T47D (cell line): ENCODE measurements around the gene GYS1.
A peak's percentile ranks its signal among the peaks of the same experiment; 100 is the strongest.
"Not testable (repeated sequence)": the region's sequence is repeated elsewhere in the genome, so short reads cannot be mapped to it uniquely, and the experiment has no call there.

Experiments
- DNase-seq, 2 experiments: peaks; one replicate each; pipeline versions ENCODE4 v3.0.0 to v3.0.0-alpha.2; 2011 to 2012; ENCODE audit warnings: low read depth in 1 of 2, low spot score in 1 of 2
- JUND ChIP-seq: IDR thresholded peaks from 2 replicates; pipeline ENCODE4 v1.6.1; 2012; ENCODE audit warnings: low read depth
- in situ Hi-C: cut with HindIII; loops from 2 replicates; pipeline ENCODE4 v1.10.0; 2016; ENCODE audit warnings: low sequenced_read_pairs, low pct_unique_long_range_greater_than_20kb

Gene GYS1

DNA sequence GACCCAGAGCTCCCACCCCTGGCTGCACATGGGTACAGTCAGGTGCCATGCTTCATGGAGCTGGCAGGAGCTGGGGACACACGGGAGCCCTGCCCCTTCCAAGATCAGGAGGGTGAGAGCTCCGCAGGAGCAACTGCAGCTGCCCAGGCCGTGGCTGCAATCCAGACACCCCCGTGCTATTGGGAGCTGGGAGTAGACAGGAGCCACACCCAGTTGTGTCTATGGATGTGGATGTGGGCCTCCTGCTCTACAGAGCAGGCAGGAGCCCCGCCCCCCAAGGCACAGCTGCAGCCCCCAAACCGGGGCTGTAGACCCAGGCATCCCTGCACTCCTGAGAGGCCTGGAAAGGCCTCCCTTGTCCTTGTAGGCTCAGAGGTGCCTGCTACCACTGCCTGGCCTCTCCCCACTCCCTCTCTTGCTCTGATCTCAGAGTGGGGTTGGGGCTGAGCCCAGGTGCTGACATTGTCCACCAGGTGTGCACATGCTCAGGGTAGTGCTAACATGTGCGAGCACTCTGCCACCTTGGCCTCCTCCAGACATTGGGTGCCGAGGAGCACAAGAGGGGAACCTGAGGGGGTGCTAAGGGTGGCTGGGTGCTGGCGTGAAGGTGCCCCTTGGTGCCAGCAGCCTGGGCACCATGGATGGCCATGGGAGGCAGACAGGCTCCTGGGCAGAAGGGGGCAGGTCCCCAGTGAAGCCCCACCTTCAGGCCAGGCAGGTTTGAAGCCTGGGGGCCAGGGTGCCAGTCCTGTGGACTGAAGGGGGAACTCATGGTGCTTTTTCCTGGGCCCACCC is 46.4 kb downstream of the GYS1 start:
- in situ Hi-C loops = no loop called here
- TF ChIP-seq JUND = no peak
- no peak for DNase-seq

DNA sequence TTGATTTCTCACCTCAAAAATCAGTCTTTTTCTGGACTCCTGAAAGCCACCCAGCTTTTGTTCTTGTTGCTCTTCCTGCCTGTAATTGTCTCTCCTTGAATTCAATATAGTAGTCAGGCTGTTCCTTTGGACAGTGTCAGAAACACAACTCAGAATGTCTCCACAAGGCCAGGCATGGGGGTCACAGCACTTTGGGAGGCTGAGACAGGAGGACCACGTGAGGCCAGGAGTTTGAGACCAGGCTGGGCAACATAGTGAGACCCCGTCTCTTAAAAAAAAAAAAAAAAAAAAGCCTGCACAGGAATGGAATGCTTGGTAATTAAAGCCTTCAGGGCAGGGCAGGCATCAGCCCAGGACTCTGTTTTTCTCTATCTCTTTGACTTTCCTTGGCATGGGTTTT is 47.3 kb downstream of the GYS1 start:
- TF ChIP-seq JUND = no peak
- no peak for DNase-seq
- in situ Hi-C loops = no loop called here

DNA sequence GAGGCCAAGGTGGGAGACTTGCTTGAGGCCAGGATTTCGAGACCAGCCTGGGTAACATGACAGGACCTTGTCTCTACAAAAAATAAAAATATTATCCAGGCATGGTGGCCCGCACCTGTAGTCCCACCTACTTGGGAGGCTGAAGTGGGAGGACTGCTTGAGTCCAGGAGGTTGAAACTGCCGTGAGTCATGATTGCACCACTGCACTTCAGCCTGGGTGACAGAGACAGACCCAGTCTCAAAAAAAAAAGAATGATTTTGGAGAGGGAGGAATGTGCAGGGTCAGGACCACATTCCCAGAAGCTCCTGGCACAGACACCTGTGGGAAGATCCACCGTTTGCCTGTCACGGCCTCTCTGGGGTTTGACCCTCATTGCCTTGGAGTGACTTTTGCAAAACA is 47.7 kb downstream of the GYS1 start:
- no peak for TF ChIP-seq JUND
- in situ Hi-C loops = no loop called here
- DNase-seq = no peak

DNA sequence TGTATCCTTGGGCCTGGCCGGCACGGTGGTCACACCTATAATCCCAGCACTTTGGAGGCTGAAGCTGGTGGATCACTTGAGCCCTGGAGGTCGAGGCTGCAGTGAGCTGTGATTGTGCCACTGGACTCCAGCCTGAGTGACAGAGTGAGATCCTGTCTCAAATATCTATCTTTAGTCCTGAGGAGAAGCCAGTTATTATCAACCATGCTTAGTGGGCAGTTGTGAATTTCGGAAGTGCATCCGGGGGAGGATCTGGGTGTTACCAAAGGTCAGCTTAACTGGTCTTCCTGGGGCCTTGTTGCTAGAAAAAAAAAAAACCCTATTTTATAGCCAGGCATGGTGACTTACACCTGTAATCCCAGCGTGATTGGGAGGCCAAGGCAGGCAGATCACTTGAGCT is 50.0 kb downstream of the GYS1 start:
- in situ Hi-C loops = no loop called here
- no peak for TF ChIP-seq JUND
- no peak for DNase-seq

DNA sequence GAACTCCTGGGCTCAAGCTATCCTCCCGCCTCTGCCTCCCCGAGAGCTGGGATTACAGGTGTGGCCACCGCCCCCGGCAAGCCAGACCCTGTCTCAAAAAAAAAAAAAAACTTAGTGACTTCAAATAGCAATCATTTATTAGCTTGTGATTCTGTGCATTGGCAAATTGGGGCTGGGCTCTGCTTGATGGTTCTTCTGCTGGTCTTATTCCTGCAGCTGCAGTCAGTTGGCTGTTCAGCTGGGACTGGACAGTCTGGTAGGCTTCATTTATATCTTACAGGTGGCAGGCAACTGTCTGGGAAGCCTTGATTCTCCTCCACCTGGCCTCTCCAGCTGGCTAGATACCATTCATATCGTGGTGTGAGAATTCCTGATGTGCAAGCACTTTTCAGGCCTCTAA is 52.2 kb downstream of the GYS1 start:
- TF ChIP-seq JUND = no peak
- in situ Hi-C loops = no loop called here
- DNase-seq = no peak

DNA sequence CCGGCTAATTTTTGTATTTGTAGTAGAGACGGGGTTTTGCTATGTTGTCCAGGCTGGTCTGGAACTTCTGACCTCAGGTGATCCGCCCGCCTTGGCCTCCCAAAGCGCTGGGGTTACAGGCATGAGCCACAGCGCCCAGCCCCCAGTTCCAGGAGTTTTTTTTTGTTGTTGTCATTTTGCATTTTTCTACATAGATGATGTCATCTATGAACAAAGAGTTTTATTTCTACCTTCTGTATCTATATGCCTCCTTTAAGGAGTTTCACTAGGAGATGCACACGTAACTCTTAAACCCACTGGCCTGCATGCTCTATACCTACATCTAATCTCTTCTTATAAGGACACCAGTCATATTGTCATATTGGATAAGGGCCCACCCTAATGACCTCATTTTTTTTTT is 54.9 kb downstream of the GYS1 start:
- no peak for DNase-seq
- in situ Hi-C loops = no loop called here
- TF ChIP-seq JUND = no peak

DNA sequence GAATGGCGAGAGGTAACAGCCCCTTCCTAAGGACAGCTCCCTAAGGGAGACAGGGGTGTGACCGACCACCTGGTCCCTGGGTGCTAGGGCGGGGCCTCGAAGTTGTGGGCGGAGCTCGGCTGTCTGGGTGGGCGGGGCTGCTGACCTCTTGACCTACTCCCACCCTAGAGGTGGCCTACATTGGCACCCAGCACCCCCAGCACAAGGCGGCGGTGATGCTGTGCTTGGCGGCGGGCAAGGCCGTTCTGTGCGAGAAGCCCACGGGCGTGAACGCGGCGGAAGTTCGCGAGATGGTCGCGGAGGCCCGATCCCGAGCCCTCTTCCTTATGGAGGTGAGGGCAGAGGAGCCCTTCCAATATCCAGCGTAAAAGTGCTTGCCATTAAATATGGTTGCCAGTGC is 57.2 kb downstream of the GYS1 start:
- in situ Hi-C loops = no loop called here
- TF ChIP-seq JUND = no peak
- no peak for DNase-seq

DNA sequence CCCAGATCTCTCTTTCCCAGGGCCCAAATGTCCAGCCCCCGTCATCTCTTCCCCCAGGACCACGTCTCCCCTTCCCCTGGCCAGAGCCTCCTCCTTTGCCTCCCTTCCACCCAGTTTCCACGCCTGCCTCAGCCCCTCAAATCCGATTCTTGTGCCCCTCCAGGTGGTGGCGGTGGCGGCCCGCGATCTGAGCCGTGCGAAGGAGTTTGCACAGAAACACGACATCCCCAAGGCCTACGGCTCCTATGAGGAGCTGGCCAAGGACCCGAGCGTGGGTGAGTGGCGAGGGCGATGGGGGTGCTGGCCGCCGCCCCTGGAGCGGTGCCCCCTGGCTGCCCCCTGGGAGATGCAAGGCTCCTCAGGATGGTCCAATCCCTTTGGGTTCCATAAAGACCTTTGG is 58.3 kb downstream of the GYS1 start:
- TF ChIP-seq JUND = no peak
- in situ Hi-C loops = no loop called here
- no peak for DNase-seq

DNA sequence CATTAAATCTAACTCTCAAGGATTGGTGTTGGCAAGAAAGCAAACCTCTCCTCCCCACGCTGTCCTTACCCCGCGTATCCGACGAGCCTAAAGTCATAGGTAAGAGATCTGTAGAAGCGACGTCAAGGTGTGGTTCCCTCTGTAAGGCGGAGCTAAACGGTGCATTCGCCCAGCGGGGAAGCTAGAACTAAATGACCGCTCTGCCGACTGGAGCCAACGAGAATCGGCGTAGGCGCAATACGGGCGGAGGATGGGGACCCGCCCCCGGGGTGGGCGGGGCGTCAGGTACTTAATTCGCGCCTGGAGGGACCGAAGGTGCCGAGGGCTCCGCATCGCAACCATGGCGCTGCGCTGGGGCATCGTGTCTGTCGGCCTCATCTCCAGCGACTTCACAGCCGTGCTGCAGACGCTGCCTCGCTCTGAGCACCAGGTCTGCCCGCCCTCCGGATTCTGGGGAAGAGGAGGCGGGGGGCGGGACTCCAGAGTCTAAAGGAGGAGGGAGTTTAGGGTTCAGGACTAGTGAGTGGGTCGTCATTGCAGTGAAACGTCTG is 59.7 kb downstream of the GYS1 start, which contains the start of gene DHDH:
Gene DHDH (plus strand): TSS at position 318 of the 551 bp plus-strand sequence. CDS start 23 bp downstream, at position 341.
- in situ Hi-C loops = no loop called here
- no peak for TF ChIP-seq JUND
- DNase-seq = peak; percentile 69 to 94

DNA sequence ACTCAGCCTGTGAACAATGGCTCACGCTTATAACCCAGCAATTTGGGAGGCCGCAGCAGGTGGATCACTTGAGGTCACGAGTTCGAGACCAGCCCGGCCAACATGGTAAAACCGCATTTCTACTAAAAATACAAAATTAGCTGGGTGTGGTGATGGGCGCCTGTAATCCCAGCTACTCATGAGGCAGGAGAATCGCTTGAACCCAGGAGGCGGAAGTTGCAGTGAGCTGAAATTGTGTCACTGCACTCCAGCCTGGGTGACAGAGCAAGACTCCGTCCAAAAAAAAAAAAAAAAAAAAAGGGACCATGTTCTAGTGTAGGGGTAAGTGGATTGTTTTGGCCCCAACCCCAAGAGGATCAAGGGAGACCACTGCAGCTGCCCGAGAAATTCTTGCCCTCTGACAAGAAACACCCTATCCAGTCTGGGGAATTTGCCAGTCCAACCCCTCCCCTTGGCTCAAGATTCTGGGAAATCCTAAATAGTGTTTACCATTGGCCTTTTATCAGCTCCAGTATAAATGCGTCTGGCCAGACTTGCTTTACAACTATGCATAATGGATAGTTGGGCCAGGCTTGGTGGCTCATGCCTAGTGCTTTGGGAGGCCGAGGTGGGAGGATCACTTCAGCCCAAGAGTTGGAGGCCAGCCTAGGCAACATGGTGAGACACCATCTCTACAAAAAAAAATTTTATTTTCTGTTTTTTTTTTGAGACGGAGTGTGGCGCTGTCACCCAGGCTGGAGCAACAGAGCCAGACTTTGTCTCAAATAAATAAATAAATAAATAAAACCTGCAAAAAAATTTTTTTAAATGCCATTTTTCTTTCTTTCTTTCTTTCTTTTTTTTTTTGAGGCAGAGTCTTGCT is 64.7 kb downstream of the GYS1 start:
- in situ Hi-C loops = no loop called here
- no peak for TF ChIP-seq JUND
- peak in 1 of 2 experiments; percentile 32 for DNase-seq

DNA sequence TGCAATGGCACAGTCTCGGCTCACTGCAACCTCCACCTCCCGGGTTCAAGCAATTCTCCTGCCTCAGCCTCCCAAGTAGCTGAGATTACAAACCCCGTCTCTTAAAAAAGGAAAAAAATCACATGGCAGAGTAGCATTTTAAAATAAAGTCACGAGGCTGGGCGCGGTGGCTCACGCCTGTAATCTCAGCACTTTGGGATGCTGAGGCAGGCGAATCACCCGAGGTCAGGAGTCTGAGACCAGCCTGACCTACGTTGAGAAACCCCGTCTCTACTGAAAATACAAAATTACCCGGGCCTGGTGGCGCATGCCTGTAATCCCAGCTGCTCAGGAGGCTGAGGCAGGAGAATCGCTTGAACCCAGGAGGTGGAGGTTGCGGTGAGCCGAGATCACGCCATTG is 65.4 kb downstream of the GYS1 start:
- in situ Hi-C loops, DNase-seq: not testable (repeated sequence)

DNA sequence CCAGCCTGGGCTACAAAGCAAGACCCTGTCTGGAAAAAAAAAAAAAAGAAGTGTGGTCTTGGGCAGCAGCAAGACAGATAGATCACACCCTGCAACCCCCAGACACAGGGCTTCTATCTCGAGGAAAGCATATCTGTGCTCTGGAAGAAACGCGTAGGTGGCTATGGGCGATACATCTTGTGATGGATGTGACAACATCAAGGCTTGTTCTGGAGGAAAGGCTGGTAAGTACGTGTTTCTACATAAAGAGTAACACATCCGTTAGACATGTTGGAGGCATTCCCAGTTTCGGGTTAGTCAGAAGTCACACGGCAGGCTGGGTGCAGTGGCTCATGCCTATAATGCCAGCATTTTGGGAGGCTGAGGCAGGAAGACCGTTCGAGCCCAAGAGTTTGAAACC is 66.2 kb downstream of the GYS1 start:
- no peak for DNase-seq
- in situ Hi-C loops = no loop called here

DNA sequence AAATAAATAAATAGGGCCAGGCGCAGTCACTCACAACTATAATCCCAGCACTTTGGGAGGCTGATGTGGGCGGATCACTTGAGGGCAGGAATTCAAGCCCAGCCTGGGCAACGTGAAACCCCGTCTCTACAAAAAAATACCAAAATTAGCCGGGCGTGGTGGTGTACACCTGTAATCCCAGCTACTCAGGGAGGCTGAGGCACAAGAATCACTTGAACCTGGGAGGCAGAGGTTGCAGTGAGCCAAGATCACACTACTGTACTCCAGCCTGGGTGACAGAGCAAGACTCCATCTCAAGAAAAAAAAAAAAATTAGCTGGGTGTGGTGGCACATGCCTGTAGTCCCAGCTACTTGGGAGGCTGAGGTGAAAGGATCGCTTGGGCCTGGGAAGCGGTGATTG is 67.2 kb downstream of the GYS1 start:
- in situ Hi-C loops, DNase-seq: not testable (repeated sequence)

More for the DNA sequence above, 66.2 kb downstream of the GYS1 start:
- TF ChIP-seq JUND = no peak
